ENCODE data around the gene LRRC10B.

Gene LRRC10B

DNA sequence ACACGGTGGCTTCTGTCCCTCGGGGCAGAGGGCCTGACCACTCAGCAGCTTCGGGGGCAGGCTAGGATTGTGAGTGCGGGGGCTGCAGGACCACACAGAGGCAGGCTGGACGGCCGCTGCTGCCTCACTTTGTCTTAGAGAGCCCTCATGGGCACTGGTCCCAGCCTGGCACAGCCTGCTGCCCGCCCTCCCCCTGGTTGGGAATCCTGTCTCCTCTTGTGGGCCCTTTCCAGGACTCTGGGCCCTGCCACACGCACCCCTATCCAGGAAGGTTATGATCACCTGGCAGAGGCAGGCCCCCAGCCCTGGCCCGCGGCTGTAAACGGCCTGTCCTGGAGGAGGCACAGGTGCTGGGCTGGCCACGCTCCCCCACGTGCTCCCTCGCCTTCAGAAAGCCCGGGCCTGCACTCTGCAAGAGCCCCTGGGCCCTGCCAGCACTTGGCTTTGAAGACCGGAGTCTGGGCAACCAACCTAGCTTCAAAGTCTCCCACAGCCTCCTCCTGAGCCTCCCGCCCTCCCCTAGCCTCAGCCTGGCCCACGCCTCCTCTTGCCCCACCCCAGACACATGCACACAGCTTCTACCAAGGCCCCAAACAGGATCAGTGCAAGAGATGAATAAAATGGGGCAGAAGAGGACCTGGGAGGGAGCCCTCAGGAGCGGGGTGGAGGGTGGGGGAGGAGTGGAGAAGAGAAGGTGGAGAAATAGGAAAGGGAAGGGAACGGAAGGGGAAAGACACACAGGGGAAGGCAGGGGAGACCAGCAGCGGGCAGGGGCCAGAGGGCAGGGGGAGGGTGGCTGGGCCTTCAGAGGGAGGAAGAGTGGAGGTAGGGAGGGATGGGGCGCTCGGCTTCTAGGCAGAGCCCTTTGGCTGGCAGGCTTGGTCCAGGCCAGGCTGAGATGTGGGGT lies 41.4 kb downstream of the LRRC10B start:
- DNase-seq, result no peak

DNA sequence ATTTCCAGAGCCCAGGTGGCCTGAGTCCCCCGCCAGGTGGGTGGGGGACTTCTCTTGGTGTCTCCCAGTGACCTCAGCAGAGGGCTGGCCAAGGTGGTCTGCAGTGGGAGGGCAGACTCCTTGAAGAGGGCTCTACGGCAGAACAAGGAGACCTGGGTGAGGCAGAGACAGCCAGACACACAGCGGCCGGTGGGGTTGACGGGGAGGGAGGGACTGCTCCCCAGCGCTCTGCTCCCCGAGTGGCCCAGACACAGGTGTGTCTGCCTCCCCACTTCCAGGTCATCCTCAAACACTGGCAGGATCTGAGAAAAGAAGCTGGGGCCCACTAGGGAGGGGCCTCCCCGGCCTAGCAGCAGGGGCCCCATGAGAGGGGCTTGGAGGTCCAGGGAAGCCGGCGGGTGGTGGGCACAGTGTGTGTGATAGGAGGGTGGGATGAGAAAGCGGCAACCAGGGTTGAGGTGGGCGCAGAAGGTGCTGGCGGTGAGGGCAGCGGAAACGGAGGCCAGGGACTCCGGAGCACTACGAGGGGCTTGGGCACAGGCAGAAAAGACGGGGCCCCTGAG lies 42.2 kb downstream of the LRRC10B start:
- no peak for DNase-seq

DNA sequence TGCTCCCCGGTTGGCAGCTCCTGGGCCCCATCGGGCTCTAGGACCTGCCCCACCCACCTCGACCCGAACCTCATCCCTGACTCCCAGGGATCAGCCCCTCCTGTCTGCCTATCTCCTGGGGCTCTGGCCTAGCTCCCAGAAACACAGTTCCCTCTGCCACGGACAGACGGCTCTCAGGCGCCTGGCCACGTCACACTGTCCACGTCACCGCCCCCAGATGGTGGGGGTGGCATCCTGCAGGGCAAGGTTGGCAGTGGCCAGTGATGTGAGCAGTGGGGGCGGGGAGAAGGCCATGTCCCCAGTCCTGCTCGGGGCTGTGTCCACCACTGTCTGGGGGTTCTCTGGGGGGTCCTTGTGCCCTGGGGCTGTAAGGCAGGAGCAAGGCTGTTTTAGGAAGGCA lies 43.1 kb downstream of the LRRC10B start:
- no peak for DNase-seq

DNA sequence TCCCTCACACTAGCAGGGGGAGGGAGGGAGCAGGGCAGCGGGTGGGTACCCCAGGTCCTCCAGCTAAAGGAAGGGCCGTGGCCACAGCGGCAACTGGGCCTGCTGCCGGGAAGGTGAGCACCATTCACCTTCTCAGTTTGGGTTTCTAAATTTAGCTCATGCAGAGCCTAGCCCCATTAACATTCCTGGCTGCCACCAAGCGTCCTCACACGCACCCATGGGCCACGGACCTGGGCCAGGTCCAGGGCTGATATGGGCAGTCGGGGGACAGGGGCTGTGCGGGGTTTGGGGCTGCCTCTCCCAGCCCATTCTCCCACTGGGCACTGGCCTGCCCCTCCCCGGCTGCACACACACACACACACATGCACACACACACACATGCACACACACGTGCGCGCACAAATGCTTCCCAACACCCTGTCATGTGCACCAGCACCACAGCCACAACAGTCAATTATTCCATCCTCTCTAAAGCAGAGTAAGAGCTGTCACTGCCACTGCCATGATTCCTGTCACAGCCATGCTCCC lies 43.6 kb downstream of the LRRC10B start:
- DNase-seq, result no peak

DNA sequence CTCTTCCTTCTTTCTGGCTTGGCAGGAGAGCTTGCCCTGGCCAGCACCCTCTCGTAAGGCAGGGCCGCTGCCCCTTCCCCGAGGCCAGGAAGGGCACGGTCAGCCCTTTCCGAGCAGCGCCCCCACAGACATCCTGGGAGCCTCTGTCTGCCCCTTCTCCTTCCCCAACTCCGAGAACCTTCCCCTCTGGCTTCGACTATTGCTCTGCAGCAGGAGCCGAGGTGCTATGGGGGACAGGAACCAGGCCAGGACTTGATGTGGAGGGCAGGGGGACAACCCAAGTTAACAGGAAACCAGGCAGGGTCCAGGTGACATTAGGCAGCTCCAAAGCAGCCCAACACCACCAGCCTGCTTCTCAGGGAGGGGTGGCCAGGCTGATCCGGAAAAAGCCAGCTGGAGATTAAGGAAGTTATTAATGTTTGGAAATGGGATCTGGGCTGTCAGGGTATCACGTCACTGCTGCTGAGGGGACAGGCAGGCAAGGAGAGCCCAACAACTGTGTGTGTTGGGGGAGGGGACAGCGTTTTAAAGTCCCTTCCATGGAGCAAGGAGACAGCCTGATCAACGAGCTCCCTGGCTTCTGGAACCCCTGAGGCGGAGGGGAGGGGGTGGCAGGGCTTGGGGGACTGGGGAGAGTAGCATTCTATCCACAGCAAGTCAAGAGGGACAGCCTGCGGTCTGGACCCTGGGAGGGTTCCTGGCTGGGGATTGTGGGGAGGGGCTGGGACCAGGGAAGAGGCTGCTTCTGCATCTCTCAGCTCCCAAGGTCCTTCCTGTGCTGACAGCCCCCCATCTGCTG lies 45.0 kb downstream of the LRRC10B start:
- no peak for DNase-seq

DNA sequence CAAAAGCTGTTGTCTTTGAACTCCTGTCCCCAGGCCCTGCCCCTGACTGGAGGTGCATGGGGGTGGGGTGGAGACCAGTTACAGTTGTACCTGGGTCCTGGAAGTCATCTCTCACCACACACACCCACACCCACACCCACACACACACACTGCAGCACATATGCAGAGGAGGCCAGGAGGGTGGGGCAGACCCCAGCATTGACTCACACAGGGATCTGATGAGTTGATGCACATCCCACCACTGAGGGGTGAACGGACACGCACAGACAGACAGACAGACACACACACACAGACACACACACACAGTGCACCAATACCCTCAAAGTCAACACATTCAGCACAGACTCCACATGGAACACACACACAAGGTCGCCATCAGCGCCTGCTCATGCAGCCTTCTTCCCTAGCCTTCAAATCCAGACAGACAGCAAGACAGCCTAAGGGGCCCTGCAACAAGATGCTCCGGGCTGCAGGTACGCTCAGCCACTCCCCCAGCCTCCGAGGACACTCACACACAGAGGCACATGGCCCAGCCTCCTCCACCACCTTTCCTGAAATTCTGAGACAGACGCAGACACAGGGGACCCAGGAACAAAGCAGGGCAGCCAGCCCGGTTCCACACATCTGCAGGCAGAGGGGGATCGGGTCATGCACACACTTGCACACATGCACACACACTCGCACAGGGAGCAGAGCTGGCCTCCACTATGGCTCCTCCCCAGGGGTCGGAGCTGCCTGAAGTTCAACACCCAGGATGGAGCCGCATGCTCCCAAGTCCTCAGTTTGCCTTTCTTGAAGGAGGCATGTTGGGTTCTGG lies 45.8 kb downstream of the LRRC10B start:
- no peak for DNase-seq

DNA sequence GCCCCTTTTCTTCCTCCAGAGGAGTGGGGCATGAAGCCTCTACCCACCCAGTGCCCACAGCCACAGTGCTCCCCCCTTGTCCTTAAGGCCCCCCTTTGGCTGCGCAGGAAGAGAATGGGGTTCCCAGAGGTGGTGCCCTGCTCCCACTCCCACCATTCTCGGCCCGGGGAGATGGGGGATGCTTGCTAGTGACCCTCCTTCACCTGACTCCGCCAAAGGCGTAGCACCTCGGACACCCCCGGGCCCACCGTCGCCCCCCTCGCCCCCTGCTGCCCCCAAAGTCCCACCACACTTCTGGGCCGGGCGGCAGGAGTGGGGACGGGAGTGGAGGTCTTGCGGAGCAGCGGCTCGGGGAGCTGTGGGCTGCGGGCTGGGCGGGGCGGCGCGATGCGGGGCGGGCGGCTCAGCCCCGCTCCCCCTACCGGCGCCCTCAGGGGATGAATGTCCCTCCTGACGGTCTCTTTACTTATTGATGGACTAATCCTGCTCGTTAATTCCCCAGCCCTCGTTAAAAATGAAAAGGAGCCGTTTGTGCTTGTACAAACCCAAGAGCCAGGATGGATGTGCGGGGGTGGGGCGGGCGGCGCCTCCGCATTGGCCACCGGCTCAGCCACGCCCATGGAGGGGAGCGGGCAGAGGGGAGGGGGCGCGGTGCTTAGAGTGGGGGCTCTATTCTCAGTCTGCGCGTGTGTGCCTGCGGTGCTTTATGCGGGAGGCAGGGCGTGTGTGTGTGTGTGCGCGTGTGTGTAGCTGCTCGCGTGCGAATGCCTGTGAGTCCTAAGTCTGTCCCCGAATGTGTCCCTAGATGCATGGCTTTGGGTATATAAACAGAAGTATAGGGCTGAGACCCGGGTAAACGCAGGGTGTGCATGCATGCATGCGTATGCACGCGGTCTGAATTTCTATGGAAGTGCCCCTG lies 46.8 kb downstream of the LRRC10B start:
- peak; percentile 89 for DNase-seq

DNA sequence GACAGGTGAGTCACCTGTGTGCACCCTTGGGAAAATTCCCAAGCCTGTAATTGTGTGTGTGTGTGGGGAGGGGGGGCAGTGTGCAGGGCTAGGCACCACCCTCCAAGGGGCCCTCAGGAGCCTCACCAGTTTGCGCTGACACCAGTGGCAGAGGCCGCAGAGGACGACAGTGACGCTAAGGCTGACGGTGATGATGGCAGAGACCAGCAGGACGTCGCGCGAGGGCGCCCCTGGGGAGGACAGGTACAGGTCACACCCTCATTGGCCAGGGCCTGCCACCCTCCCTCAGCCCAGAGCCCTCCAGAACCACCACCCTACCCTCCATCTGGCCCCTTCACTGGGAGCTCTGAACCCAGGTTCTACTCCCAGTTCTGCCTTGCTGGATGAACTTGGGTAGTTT lies 47.4 kb downstream of the LRRC10B start:
- DNase-seq, result no peak

DNA sequence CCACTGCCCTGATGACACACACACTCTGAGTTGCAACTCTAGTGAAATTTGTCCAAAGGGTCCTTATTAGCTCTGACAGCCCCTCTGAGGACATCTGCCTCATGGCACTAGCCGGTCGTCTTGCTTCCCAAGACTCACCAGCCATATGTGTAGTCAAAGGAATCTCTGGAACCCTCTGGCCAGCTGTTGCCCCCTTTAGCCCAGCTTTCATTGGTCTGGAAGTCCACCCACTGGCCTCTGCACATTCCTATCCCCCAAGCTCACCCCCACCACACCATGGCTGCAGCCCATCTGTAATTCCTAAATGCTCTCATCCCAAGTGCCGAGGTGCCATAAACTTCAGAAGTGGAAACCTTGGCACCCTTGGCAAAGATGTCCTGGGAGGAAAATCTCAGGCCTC lies 48.1 kb downstream of the LRRC10B start:
- DNase-seq, result no peak

All from NCI-H69 (cell line).